Measurements from ENCODE around the gene DNAJC6.
A peak's percentile ranks its signal among the peaks of the same experiment; 100 is the strongest.

Gene DNAJC6

DNA sequence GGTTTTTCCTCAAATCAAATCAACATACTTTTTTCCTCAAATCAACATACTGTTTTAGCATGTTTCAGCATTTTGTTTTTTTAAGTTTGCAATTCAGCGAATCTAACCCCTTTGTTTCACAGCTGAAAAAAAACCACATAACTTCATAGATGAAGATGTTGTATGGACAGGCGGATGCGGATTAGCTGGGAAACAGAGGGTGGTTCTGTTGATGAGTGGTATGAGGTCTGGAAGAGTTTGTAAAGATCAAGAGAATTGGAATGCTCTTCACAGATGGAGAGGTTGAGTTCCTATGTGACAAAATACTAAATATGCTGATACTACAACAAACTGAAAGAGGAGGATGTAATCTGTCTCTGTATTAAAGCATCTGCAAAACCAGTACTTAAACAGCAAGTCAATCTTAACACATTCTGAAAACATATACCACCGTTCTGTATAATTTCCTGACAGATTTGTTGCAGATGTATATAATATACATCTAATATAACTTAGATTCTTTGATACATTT, 100.5 kb downstream of the DNAJC6 start:
- no peak for DNase-seq

DNA sequence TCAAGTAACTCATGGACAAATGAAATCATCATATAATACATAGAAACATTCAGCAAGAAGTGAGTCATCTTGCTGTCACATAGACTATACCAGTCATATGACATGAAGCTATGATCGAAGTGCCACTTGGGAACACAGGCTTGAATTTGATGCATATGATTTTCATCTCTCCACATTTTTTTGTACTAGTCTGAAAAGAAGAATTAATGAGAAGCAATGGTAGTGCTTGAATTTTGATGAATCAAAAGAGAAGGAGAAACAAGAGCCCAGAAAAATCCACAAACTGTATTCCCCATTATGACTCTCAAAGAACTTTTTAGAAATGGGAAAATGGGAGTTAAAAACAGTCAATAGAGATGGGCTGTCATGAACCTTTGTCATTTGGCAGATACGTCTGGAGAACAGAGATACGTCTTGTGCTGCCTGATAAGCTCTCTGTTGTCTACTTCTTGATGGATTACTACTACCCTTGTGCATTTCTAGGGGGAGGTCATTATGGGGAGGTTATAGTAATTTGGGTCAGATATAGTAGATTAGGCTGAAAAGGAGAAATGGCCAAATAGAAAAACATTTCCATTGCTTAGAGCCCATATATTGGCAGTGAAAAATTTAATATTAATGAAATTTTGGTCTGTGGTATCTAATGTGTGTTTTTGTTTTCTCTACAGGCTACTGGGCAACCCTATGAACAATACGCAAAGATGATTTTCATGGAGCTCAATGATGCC, 103.1 kb downstream of the DNAJC6 start:
- no peak for DNase-seq

GRCh38 chr1:65412984-65413375, 103.6 kb downstream of the DNAJC6 start:
- DNase-seq, result no peak

- DNase-seq, result no peak
These were observed 105.2 kb downstream of the DNAJC6 start for GRCh38 chr1:65414538-65414937.

- no peak for DNase-seq
These were observed 107.4 kb downstream of the DNAJC6 start for GRCh38 chr1:65416767-65417166.

DNA sequence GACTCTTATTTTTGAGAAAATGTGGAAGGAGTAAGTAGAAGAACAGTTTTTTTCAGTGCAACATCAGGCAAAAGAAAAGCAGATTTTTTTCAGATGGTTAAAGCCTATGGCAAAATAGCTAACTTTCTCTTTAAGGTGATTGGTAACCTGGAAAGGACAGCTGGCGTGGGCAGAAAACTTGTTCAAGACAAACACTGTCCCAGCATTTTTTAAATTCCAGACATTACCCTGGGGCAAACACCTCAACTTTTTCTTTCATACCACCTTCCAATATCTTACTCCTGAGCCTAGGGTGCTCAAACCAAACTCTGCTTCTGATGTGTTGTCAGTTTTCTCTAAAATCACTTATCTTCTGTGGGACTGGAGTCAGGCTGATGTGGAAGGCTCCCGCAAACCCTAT, 108.4 kb downstream of the DNAJC6 start:
- no peak for DNase-seq

GRCh38 chr1:65418522-65419185, 109.3 kb downstream of the DNAJC6 start:
- no peak for DNase-seq

DNA sequence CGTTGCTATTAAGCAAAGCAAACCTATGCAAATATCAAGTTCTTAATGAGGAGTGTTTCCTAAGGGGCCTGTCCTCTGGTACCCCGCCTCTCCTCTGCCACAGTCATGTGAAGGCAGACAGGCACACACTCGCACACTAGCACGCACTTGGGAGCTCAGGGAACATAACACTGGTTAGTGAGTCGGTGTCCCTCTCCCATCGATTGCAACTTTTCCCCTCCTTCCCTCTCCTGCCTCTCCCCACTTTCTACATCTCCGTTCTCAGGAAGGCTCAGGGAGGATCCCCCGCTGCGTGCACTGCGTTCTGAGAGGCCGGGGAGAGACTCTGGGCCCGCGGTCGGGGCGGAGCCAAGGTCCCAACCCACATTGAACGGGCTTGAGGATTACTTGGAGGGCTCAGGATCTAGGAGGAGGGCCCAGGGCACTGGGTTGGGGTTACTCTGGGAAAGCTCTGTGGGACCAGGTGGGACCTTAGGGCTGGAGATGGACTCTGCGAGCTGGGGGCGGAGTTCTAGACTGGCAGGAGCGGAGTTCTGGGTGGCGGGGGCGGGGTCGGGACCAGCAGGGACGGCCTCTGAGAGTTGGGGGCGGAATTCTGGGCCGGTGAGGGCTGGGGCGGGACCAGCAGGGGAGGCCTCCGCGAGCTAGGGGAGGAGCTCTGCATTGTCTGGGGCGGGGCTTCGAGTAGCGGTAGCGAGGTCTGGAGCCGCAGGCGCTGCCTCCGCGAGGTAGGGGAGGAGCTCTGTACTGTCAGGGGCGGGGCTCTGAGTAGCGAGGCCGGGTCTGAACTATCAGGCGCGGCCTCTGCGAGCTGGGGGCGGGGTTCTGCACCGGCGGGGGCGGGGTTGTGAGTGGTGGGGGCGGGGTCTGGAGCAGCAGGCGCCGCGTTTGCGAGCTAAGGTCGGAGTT, 110.6 kb downstream of the DNAJC6 start:
- peak; percentile 94 for DNase-seq

- no peak for DNase-seq
These were observed 111.4 kb downstream of the DNAJC6 start, which contains the start of the genes LEPR and LEPROT for GRCh38 chr1:65420590-65421350. Gene LEPR, plus strand, starts transcription at chr1:65420668. Its CDS starts 144,898 bp downstream, at chr1:65565566. Gene LEPROT, plus strand, starts transcription at chr1:65420668. Its CDS starts 57 bp downstream, at chr1:65420725.

GRCh38 chr1:65421351-65422025, 112.1 kb downstream of the DNAJC6 start:
- DNase-seq, result no peak

DNA sequence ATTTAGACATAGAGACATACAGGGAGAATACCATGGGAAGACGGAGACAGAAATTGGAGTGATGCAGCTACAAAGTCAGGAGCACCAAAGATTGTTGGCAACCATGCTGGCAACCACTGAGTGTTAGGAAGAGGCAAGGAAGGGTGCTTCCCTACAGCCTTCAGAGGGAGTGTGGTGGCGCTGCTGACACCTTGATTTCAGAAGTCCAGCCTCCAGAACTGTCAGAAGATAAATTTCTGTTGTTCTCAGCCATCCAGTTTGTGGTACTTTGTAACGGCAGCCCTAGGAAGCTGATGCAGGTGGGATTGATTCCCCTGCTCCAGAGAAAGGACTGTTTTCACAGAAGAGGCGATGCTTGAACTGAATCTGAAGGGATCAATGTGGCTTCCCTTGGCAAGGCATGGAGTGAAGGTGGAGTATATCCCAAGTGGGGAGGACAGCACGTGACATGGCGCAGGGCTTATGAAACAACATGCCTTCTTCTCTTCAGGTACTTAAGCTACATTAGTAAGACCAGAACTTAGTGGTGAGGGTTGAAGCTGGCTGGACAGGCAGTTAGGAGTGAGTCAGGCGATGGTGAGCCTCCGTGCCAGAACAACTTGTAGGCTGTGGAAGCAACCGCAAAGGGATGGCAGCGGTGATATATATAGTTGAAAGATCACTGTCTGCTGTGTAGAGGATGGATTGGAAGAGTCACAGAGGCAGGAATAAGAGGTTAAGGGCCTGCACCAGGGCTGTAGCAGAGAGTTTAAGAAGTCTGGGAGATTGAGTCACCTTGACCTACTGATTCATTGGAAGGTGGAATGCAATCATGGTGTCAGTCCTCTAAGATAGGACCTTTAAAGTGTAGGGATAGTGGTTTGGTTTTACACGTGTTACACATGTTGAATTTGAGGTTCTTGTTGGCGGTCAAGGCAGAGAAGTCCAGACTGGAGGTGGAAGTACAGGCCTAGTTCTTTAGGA, 113.2 kb downstream of the DNAJC6 start:
- no peak for DNase-seq

GRCh38 chr1:65423884-65424572, 114.7 kb downstream of the DNAJC6 start:
- no peak for DNase-seq

DNA sequence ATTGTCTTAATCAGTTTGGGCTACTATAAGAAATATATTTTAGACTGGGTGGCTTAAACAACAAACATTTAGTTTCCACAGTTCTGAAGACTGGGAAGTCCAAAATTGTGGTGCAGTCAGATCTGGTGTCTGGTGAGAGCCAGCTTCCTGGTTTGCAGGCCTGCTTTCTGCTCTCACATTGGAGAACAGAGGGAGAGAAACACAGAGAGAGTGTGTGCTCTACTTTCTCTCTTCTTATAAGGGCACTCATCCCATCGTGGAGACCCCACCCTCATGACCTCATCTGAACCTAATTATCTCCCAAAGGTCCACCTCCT, 115.2 kb downstream of the DNAJC6 start:
- DNase-seq, result no peak

GRCh38 chr1:65425006-65425405, 115.7 kb downstream of the DNAJC6 start:
- DNase-seq, result no peak

DNA sequence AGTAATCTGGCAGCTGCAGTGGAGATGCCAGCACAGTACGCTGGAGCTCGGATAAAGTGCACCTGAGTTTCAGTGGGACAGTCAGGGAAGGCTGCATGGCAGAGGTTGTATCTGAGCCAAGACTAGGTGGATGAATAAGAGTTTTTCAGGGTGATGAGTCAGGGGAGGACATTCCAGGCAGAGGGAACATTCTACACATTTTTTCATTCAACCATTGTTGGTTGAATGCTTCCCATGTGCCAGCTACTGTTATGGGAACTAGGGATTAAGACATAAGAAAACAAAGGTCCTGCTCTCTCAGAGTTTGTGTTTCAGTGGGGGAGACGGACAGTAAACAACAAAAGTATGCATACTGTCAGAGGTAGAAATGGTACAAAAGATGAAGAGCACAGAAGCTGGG, 116.4 kb downstream of the DNAJC6 start:
- DNase-seq, result no peak

DNA sequence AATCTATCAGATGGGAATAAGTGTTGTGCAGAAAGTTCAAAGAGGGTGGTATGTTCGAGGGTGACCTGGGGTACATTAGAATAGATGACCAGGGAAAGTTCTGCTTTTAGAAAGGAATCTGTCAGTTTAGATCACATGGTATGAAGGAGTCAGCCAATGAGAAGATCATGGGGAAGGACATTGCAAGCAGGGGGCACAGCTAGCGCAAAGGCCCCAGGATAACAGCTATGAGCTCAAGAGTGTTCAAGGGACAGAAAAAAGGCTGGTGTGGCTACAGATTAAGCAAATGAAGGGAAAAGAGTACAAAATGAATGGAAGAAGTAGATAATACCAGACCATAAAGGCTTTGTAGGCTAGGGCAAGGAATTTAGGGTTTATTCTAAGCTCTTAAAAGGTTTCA, 119.7 kb downstream of the DNAJC6 start:
- no peak for DNase-seq

- no peak for DNase-seq
These were observed 120.5 kb downstream of the DNAJC6 start for GRCh38 chr1:65429806-65430205.

DNA sequence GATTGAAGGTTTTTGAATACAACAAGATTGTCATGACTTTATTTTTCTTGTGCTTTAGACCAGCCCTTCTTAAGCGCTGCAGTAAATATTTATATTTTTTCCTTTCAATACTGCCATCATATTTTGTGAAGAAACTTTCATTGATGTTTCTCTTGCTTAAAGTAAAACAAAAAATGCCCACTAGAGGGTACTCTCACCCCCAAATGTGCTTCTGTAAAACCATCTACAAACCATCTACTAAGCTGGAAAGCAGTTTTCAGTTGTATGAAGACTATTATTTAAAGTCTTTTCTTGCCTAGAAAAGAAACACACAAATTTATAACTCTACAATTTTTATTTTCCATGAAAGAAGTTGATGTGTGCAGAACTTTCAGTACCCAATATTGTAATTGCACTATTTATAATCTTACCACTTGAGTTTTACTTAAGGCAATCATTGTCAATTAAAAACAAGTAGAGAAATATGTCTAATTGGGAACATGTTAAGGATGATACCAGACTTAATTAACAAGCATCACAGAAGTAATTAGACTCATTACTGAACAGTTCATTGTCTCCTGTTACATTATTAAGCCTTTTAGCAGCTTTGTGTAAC, 121.9 kb downstream of the DNAJC6 start:
- DNase-seq, result peak; percentile 21

- no peak for DNase-seq
These were observed 123.6 kb downstream of the DNAJC6 start for GRCh38 chr1:65432918-65433317.

DNA sequence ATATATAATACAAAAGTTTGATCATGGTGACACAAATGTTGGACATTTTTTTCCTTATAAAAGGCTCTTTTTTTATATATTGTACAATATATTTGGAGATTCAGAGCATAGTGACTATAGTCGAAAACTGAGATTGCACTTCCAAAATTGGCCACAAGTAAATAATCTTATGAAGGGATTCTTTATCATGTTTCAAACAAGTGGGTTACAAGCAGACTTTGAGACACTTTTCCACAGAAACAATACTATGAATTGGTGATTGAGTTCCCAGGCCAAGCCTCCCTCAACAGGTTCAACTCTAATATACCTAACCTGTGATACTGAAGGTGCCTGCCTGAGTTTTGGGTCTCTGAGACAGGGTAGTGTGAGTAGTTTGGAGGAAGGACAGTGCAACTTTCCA, 124.9 kb downstream of the DNAJC6 start:
- no peak for DNase-seq

All from DMS153 (cell line).